Smooth muscle cell (in vitro differentiated cells): Measurements from ENCODE around the gene OR6C76. TPM values are rescaled to one million over a fixed set of nuclear protein-coding genes. Genes with fewer than 3 reads are reported as not detected.

Experiments used
- polyA plus RNA-seq: library from polyadenylated mRNA; unstranded; fragments of >200 nt; fragmentation: Nextera tagmentation; extraction: Ambion mirVana; gene quantifications from 2 replicates; pipeline ENCODE4 v1.2.1, GENCODE V29; 2016
- total RNA-seq: library from RNA; depleted of rRNA; stranded (reverse); fragments of >200 nt; gene quantifications from 2 replicates; pipeline ENCODE4 v1.2.3, GENCODE V29; 2014

Gene OR6C76
- total and polyA plus RNA-seq, 2 experiments from 2014 or later = not detected

Other genes with a start within 250 kb of the OR6C76 start
- not detected in 2 replicates for gene OR10A7, start 205.2 kb upstream of the OR6C76 start, total RNA-seq
- gene OR10A7, start 205.2 kb upstream of the OR6C76 start, polyA plus RNA-seq = not detected in 2 replicates
- gene OR6C74, start 181.6 kb upstream of the OR6C76 start, total RNA-seq = not detected in 2 replicates
- gene OR6C74, start 181.6 kb upstream of the OR6C76 start, polyA plus RNA-seq = not detected in 2 replicates
- gene OR6C6, start 129.7 kb upstream of the OR6C76 start, total RNA-seq = not detected in 2 replicates
- gene OR6C6, start 129.7 kb upstream of the OR6C76 start, polyA plus RNA-seq = not detected in 2 replicates
- gene OR6C1, start 111.9 kb upstream of the OR6C76 start, total RNA-seq = not detected in 2 replicates
- not detected in 2 replicates for gene OR6C1, start 111.9 kb upstream of the OR6C76 start, polyA plus RNA-seq
- not detected in 2 replicates for gene OR6C3, start 95.5 kb upstream of the OR6C76 start, total RNA-seq
- not detected in 2 replicates for gene OR6C3, start 95.5 kb upstream of the OR6C76 start, polyA plus RNA-seq
- gene OR6C75, start 63.3 kb upstream of the OR6C76 start, total RNA-seq = not detected in 2 replicates
- gene OR6C75, start 63.3 kb upstream of the OR6C76 start, polyA plus RNA-seq = not detected in 2 replicates
- gene OR6C65, start 25.7 kb upstream of the OR6C76 start, total RNA-seq = not detected in 2 replicates
- not detected in 2 replicates for gene OR6C65, start 25.7 kb upstream of the OR6C76 start, polyA plus RNA-seq
- not detected in 2 replicates for gene OR6C2, start 17.8 kb downstream of the OR6C76 start, total RNA-seq
- not detected in 2 replicates for gene OR6C2, start 17.8 kb downstream of the OR6C76 start, polyA plus RNA-seq
- gene OR6C70, start 43.9 kb downstream of the OR6C76 start, total RNA-seq = not detected in 2 replicates
- gene OR6C70, start 43.9 kb downstream of the OR6C76 start, polyA plus RNA-seq = not detected in 2 replicates
- gene OR6C68, start 66.1 kb downstream of the OR6C76 start, total RNA-seq = not detected in 2 replicates
- gene OR6C68, start 66.1 kb downstream of the OR6C76 start, polyA plus RNA-seq = not detected in 2 replicates
- gene OR6C4, start 123.3 kb downstream of the OR6C76 start, total RNA-seq = not detected in 2 replicates
- gene OR6C4, start 123.3 kb downstream of the OR6C76 start, polyA plus RNA-seq = not detected in 2 replicates
- not detected in 2 replicates for gene OR2AP1, start 146.2 kb downstream of the OR6C76 start, total RNA-seq
- not detected in 2 replicates for gene OR2AP1, start 146.2 kb downstream of the OR6C76 start, polyA plus RNA-seq
- gene OR10P1, start 210.6 kb downstream of the OR6C76 start, total RNA-seq = not detected in 2 replicates
- not detected in 2 replicates for gene OR10P1, start 210.6 kb downstream of the OR6C76 start, polyA plus RNA-seq